HG02885 (cell line): Measurements from ENCODE around the gene HLA-DQA1.
"Not testable (repeated sequence)": the region's sequence is repeated elsewhere in the genome, so short reads cannot be mapped to it uniquely, and the experiment has no call there.

Source experiments
- ATAC-seq: cut with Tn5 transposase; IDR thresholded peaks from one replicate; pipeline ENCODE4 v1.9.1; 2021; ENCODE audit warnings: mild to moderate bottlenecking; ENCODE audit not compliant: unreplicated experiment, poor library complexity

Gene HLA-DQA1

GRCh38 chr6:32617751-32618150 is 19.5 kb upstream of the HLA-DQA1 start:
- no peak for ATAC-seq

GRCh38 chr6:32621372-32621771 is 15.8 kb upstream of the HLA-DQA1 start:
- ATAC-seq = no peak

- peak; percentile 70 for ATAC-seq
These were observed 14.4 kb upstream of the HLA-DQA1 start for GRCh38 chr6:32622545-32623401.

- ATAC-seq = no peak
These were observed 13.5 kb upstream of the HLA-DQA1 start for GRCh38 chr6:32623693-32624092.

- ATAC-seq = no peak
These were observed 12.6 kb upstream of the HLA-DQA1 start for GRCh38 chr6:32624565-32624964.

GRCh38 chr6:32625137-32625536 is 12.1 kb upstream of the HLA-DQA1 start:
- ATAC-seq = no peak

- no peak for ATAC-seq
These were observed 10.0 kb upstream of the HLA-DQA1 start for GRCh38 chr6:32627249-32627648.

- ATAC-seq = peak; percentile 54
These were observed 9.4 kb upstream of the HLA-DQA1 start for GRCh38 chr6:32627831-32628230.

GRCh38 chr6:32629793-32630192 is 7.4 kb upstream of the HLA-DQA1 start:
- ATAC-seq = not testable (repeated sequence)

- ATAC-seq = no peak
These were observed 1.6 kb upstream of the HLA-DQA1 start for GRCh38 chr6:32635526-32636123.

GRCh38 chr6:32637883-32638282 is 677 bp downstream of the HLA-DQA1 start:
- ATAC-seq = no peak

- no peak for ATAC-seq
These were observed 1.5 kb downstream of the HLA-DQA1 start for GRCh38 chr6:32638532-32639219.

- no peak for ATAC-seq
These were observed 2.5 kb downstream of the HLA-DQA1 start for GRCh38 chr6:32639440-32640394.

GRCh38 chr6:32641122-32641521 is 3.9 kb downstream of the HLA-DQA1 start:
- ATAC-seq = no peak

- ATAC-seq = not testable (repeated sequence)
These were observed 4.8 kb downstream of the HLA-DQA1 start for GRCh38 chr6:32641785-32642719.

GRCh38 chr6:32642720-32643106 is 5.5 kb downstream of the HLA-DQA1 start:
- ATAC-seq = no peak

GRCh38 chr6:32643904-32644303 is 6.7 kb downstream of the HLA-DQA1 start:
- no peak for ATAC-seq

- no peak for ATAC-seq
These were observed 8.0 kb downstream of the HLA-DQA1 start for GRCh38 chr6:32645047-32645703.
